Measurements from ENCODE around the gene SFSWAP. TPM values are rescaled to one million over a fixed set of nuclear protein-coding genes. Genes with fewer than 3 reads are reported as not detected.

Gene SFSWAP
- total RNA-seq, 1 experiment from 2014 or later: 48.1 TPM

GRCh38 chr12:131752451-131752850 is 41.6 kb downstream of the SFSWAP start:
- no peak overlapping the region for H3K56ac ChIP-seq (ENCODE audit: insufficient read length, low read depth, low read length)
- peak overlapping the region in 2 of 3 experiments; percentile 62 to 93; a peak in 6 of 7 replicates for H3K27ac Mint-ChIP-seq
- no peak overlapping the region for H3K27ac ChIP-seq (ENCODE audit: insufficient read length, low read depth, low read length)
- H3K27me3 ChIP-seq (ENCODE audit: insufficient read depth, low read length): no peaks in the 10 kb centered on the region
- H3T11ph ChIP-seq (ENCODE audit: low read length): no peak overlapping the region
- DNase-seq: peak; percentile 71
- peak overlapping the region in 1 of 2 experiments; percentile 34; a peak in 2 of 5 replicates for H3K4me3 Mint-ChIP-seq
- no peak overlapping the region for H2BK5ac ChIP-seq (ENCODE audit: insufficient read length, low read length)
- no peak overlapping the region for H2BK20ac ChIP-seq (ENCODE audit: low read depth, low read length, poor library complexity, severe bottlenecking)
- H2BK12ac ChIP-seq (ENCODE audit: insufficient read length, low read depth, low read length): no peak overlapping the region
- no peaks in the 10 kb centered on the region; a peak in 1 of 5 replicates for H3K9me3 Mint-ChIP-seq
- H3K4me2 ChIP-seq (ENCODE audit: insufficient read depth, insufficient read length, low read length): no peak overlapping the region
- peaks cover 46 to 70% (median 57%) of the 10 kb centered on the region in 3 experiments; a peak in 6 of 7 replicates for H3K36me3 Mint-ChIP-seq (ENCODE audit: insufficient read depth in 1 of 3, low read depth in 3 of 3)
- no CpG with 5 or more reads among the region's 11 CpGs for WGBS (ENCODE audit: extremely low coverage, insufficient read length, low lambda C conversion rate)
- no peaks in the 10 kb centered on the region for H3K9me3 ChIP-seq (ENCODE audit: control insufficient read depth, low read depth, low read length)
- H2AFZ ChIP-seq (ENCODE audit: low read length): no peak overlapping the region
- H3K14ac ChIP-seq (ENCODE audit: insufficient read depth, low read length): no peak overlapping the region
- peaks cover 7% of the 10 kb centered on the region; the same call in 1 of the 2 replicates for H3K4me1 ChIP-seq (ENCODE audit: insufficient read depth, low read length)
- H3K9ac ChIP-seq (ENCODE audit: extremely low read depth, insufficient read length, low read length): no peak overlapping the region
- TF ChIP-seq, protein P1, sequence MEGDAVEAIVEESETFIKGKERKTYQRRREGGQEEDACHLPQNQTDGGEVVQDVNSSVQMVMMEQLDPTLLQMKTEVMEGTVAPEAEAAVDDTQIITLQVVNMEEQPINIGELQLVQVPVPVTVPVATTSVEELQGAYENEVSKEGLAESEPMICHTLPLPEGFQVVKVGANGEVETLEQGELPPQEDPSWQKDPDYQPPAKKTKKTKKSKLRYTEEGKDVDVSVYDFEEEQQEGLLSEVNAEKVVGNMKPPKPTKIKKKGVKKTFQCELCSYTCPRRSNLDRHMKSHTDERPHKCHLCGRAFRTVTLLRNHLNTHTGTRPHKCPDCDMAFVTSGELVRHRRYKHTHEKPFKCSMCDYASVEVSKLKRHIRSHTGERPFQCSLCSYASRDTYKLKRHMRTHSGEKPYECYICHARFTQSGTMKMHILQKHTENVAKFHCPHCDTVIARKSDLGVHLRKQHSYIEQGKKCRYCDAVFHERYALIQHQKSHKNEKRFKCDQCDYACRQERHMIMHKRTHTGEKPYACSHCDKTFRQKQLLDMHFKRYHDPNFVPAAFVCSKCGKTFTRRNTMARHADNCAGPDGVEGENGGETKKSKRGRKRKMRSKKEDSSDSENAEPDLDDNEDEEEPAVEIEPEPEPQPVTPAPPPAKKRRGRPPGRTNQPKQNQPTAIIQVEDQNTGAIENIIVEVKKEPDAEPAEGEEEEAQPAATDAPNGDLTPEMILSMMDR (conservative IDR thresholded peaks at IDR 0.05): no peak
- H4K91ac ChIP-seq (ENCODE audit: insufficient read length, low read depth, low read length): no peak overlapping the region
- H4K20me1 ChIP-seq (ENCODE audit: control insufficient read depth, insufficient read depth, insufficient read length): peaks cover 3% of the 10 kb centered on the region
- no peaks in the 10 kb centered on the region for H3K27me3 Mint-ChIP-seq (ENCODE audit: low read depth)
- H3K23ac ChIP-seq (ENCODE audit: insufficient read length, low read depth, low read length): no peak overlapping the region
- H3K79me1 ChIP-seq (ENCODE audit: insufficient read depth, low read depth, low read length, poor library complexity, severe bottlenecking): no peaks in the 10 kb centered on the region
- H2BK15ac ChIP-seq (ENCODE audit: low read depth, low read length): no peak overlapping the region
- H3K23me2 ChIP-seq (ENCODE audit: insufficient read length, low read depth, low read length, poor library complexity, severe bottlenecking): no peaks in the 10 kb centered on the region
- no peak overlapping the region for H3K18ac ChIP-seq (ENCODE audit: insufficient read length, low read depth, low read length)
- H4K8ac ChIP-seq (replicated peaks; ENCODE audit: insufficient read length, low read depth, low read length): no peak overlapping the region
- H3K4me1 Mint-ChIP-seq: peaks cover 23 to 31% of the 10 kb centered on the region in 2 experiments
- H3K4ac ChIP-seq (ENCODE audit: low read depth, low read length): no peak overlapping the region
- H2BK120ac ChIP-seq (ENCODE audit: low read depth, low read length, poor library complexity, severe bottlenecking): no peak overlapping the region
- no peak overlapping the region for H2AK5ac ChIP-seq (ENCODE audit: insufficient read length, low read length)
- H4K5ac ChIP-seq (ENCODE audit: insufficient read length, low read depth, low read length): no peak overlapping the region
- H3K79me2 ChIP-seq (ENCODE audit: insufficient read depth, low read length): no peaks in the 10 kb centered on the region

Data from H9 (cell line).